GM18505 (cell line): ENCODE results near the gene NCAPG2.

ENCODE experiments used
- ATAC-seq: cut with Tn5 transposase; IDR thresholded peaks from one replicate; pipeline ENCODE4 v1.9.1; 2021; ENCODE audit not compliant: unreplicated experiment
- POLR2A ChIP-seq: IDR thresholded peaks from 4 replicates; pipeline ENCODE4 v1.6.1; 2011; ENCODE audit warnings: borderline replicate concordance; ENCODE audit not compliant: insufficient read depth, insufficient read length; ENCODE audit errors: extremely low read depth

The NCAPG2 gene

DNA sequence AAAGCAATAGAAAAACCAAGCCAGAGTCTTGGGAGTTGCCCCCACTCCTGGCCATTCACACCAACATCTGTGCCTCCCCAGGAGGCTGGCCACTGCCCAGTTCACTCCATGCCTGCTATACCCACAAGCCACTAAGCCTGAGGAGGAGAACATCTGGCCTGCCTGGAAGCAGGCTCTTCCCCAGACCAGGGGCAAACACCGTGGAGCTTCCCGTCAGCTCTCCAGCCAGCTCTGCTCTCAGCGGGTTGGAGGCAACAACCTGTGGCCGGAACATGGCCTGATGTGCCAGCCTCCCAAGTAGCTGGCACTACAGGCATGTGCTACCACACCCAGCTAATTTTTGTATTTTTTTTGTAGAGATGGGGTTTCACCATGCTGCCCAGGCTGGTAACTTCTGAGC lies 107.9 kb downstream of the NCAPG2 start:
- ATAC-seq = no peak
- no peak for TF ChIP-seq POLR2A

- ATAC-seq = no peak
Measured at GRCh38 chr7:158596309-158596708, 108.3 kb downstream of the NCAPG2 start.

GRCh38 chr7:158595068-158595467 lies 109.5 kb downstream of the NCAPG2 start:
- no peak for ATAC-seq

More at GRCh38 chr7:158596309-158596708, 108.3 kb downstream of the NCAPG2 start:
- no peak for TF ChIP-seq POLR2A

DNA sequence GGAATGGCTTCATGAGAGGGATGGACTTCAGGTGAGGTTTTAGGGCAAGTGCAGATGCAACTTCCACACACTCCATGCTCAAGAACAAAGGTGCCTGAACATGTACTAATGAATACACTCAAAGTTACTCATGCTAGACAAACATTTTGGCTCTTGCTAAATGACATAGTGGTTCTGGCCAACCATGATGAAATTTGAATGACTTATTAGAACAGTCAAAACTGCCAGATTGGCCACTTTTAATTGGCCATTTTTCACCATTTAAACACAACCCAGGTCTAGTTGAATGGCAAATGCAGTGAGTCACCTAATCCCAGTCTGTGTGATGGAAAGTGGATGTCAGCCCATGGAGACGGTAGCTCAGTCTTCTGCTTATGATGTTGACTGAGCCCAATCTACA lies 112.1 kb downstream of the NCAPG2 start:
- ATAC-seq = no peak
- TF ChIP-seq POLR2A = no peak

More at GRCh38 chr7:158595068-158595467, 109.5 kb downstream of the NCAPG2 start:
- TF ChIP-seq POLR2A = no peak

DNA sequence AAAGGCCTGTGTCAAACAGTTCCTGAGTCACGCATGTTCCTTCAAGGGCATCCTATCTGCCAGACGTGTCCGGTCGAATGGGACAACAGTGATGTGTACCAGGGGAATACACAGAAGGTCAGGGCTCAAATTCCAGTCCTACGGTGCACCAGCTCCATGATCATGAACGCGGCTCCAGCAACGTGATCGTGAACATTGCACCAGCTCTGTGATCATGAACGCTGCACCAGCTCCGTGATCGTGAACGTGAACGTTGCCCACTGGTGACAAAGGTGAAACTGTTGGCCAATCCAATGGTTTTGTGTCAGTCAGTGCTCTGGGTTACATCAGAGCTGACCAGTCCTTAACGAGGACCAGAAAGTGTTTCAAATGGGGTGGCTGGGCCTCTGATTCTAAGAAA lies 112.7 kb downstream of the NCAPG2 start:
- no peak for TF ChIP-seq POLR2A
- no peak for ATAC-seq

DNA sequence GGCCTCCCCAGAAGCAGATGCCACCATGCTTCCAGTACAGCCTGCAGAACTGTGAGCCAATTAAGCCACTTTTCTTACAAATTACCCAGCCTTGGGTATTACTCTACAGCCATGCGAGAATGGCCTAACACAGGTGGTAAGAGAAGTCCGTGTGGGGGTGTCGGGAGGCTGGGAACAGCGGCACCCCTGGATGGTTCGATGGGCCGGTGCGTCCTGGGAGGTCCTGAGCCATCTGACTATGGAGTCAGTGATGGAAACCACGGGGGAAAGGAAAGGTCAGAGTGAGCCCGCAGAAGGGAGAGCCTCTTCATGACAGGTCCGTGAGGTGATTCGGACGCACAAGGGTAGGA lies 114.4 kb downstream of the NCAPG2 start:
- no peak for ATAC-seq
- no peak for TF ChIP-seq POLR2A

DNA sequence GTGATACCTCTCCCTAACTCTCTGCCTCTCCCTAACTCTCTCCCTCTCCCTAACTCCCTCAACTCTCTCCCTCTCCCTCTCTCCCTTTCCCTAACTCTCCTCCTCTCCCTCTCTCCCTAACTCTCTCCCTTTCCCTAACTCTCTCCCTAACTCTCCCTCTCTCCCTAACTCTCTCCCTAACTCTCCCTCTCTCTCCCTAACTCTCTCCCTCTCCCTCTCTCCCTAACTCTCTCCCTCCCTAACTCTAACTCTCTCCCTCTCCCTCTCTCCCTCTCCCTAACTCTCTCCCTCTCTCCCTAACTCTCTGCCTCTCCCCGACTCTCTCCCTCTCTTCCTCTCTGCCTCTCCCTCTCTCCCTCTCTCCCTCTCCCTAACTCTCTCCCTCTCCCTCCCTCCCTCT lies 115.0 kb downstream of the NCAPG2 start:
- no peak for ATAC-seq
- TF ChIP-seq POLR2A = no peak

- no peak for ATAC-seq
Measured at GRCh38 chr7:158588878-158589442, 115.6 kb downstream of the NCAPG2 start.

GRCh38 chr7:158588085-158588877 lies 116.3 kb downstream of the NCAPG2 start:
- TF ChIP-seq POLR2A = no peak
- no peak for ATAC-seq

More at GRCh38 chr7:158588878-158589442, 115.6 kb downstream of the NCAPG2 start:
- no peak for TF ChIP-seq POLR2A

DNA sequence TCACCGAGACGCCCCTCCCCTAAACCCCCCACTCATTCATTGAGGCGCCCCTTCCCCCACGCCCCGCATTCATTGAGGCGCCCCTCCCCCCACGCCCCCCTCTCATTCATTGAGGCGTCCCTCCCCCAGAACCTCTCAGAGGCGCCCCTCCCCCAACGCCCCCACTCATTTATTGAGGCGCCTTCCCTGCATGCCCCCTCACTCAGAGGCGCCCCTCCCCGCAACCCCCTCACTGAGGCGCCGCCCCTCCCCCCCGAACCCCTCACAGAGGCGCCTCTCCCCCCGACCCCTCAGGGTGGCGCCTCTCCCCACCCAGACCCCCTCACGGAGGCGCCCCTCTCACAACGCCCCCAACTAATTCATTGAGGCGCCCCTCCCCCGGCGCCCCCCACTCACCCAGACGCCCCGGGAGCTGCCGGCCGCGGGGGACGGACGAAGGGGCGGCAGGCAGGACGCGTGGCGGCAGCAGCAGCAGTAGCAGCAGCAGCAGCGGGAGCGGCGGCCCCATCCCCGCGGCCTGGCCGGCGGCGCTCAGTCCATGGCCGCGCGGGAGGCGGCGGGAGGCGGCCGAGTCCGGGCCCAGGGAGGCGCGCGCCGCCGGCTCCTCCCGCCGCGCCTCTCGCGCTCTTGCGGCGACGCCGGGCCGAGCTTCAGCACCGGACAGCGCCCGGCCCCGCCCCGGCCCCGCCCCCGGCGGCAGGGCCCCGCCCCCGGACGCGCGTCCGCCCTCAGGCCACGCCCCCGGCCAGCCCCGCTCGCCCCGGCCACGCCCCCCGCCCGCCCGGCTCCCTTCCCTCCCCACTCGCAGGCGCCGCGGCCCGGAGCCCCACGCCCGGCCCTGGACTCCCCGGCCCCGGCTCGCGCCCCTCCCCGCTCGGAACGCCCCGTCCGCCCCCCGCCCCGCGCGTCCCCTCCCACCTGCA lies 117.2 kb downstream of the NCAPG2 start, which contains the start of gene PTPRN2:
TSS of gene PTPRN2 (minus strand) at position 662 of the 923 bp plus-strand sequence.
- peak; percentile 85 for ATAC-seq
- TF ChIP-seq POLR2A = no peak

- no peak for ATAC-seq
- no peak for TF ChIP-seq POLR2A
Measured at GRCh38 chr7:158586499-158587161, 118.0 kb downstream of the NCAPG2 start.

GRCh38 chr7:158585721-158586498 lies 118.7 kb downstream of the NCAPG2 start:
- no peak for TF ChIP-seq POLR2A
- no peak for ATAC-seq
